Measurements from ENCODE around the gene ZNF722.

Gene ZNF722

DNA sequence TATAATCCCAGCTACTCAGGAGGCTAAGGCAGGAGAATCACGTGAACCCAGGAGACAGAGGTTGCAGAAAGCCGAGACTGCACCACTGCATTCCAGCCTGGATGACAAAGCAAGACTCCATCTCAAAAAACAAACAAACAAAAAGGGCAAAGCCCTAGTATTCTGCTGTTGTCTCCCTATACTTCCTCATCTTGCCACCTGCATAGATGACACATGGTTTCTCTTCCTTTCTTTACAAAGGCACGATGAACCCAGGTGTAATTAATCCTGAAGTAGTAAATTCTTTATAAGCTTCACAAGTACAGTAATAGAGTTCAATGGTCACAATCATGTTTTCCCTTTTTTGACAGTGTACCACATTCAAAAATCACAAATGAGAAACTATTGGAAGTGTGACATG lies 36.7 kb downstream of the ZNF722 start:
- no peak overlapping the region for H3K4me3 ChIP-seq (ENCODE audit: low read depth, low read length)
- H3K27me3 ChIP-seq (ENCODE audit: insufficient read depth, low read length): no peaks in the 10 kb centered on the region
- H3K9ac ChIP-seq (ENCODE audit: low read length): no peak overlapping the region
- no peak overlapping the region for H4K91ac ChIP-seq (ENCODE audit: low read depth, low read length)
- WGBS (ENCODE audit: extremely low coverage, insufficient coverage, insufficient read length): no CpG with 5 or more reads among the region's 3 CpGs
- no peak overlapping the region for H3K4me2 ChIP-seq (ENCODE audit: low read length)
- no peak overlapping the region for H3K23ac ChIP-seq (ENCODE audit: low read length)
- H3K18ac ChIP-seq (ENCODE audit: low read length): no peak overlapping the region
- H4K12ac ChIP-seq (ENCODE audit: low read depth, low read length): no peak overlapping the region
- no peaks in the 10 kb centered on the region for H3K79me1 ChIP-seq (ENCODE audit: low read length)
- no peaks in the 10 kb centered on the region for H3K36me3 ChIP-seq (ENCODE audit: control insufficient read depth in 1 of 2, insufficient read depth in 2 of 2, low read length in 2 of 2)
- H3K79me2 ChIP-seq (ENCODE audit: control insufficient read depth, insufficient read depth, low read length, poor library complexity): no peaks in the 10 kb centered on the region
- no peak overlapping the region for H3K4ac ChIP-seq (ENCODE audit: low read depth, low read length)
- H3K9me3 ChIP-seq (ENCODE audit: insufficient read depth, low read depth, low read length): peaks cover 30% of the 10 kb centered on the region
- H4K8ac ChIP-seq (ENCODE audit: low read depth, low read length): no peak overlapping the region
- no peak overlapping the region for H2AK5ac ChIP-seq (ENCODE audit: low read length)
- no peak overlapping the region for H2BK120ac ChIP-seq (ENCODE audit: insufficient read depth, low read length, poor library complexity)
- H3K4me1 ChIP-seq (ENCODE audit: control insufficient read depth in 1 of 2, insufficient read depth in 2 of 2, low read length in 2 of 2): no peaks in the 10 kb centered on the region
- no peak overlapping the region for H2BK5ac ChIP-seq (ENCODE audit: low read depth, low read length, poor library complexity)
- H2AFZ ChIP-seq (ENCODE audit: insufficient read depth, low read length, poor library complexity): no peak overlapping the region
- no peak overlapping the region for H2BK12ac ChIP-seq (ENCODE audit: low read length)
- H3K14ac ChIP-seq (ENCODE audit: low read length): no peak overlapping the region
- no peak overlapping the region for H3K27ac ChIP-seq (ENCODE audit: low read depth, low read length)
- DNase-seq: no peak

DNA sequence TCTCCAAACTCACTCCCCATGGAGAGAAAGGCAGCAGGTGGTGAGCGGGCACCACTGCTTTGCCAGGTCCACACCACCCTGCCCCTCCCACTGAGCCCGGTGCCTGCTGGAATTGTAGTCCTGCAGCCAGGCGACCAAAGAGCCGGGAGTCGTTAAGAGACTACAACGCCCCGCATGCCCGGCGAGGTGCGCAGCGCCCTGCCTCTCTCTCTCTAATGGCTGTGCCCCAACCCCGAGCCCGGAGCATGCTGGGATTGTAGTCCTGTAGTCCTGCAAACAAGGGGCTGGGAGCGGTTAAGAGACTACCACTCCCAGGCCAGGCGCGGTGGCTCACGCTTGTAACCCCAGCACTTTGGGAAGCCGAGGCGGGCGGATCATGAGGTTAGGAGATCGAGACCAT lies 38.4 kb downstream of the ZNF722 start:
- H3K36me3 ChIP-seq (ENCODE audit: control insufficient read depth in 1 of 2, insufficient read depth in 2 of 2, low read length in 2 of 2): no peaks in the 10 kb centered on the region
- H2AFZ ChIP-seq (ENCODE audit: insufficient read depth, low read length, poor library complexity): no peak overlapping the region
- no peaks in the 10 kb centered on the region for H3K79me1 ChIP-seq (ENCODE audit: low read length)
- no peak overlapping the region for H2AK5ac ChIP-seq (ENCODE audit: low read length)
- H3K79me2 ChIP-seq (ENCODE audit: control insufficient read depth, insufficient read depth, low read length, poor library complexity): no peaks in the 10 kb centered on the region
- no peak overlapping the region for H3K14ac ChIP-seq (ENCODE audit: low read length)
- H2BK5ac ChIP-seq (ENCODE audit: low read depth, low read length, poor library complexity): no peak overlapping the region
- H3K18ac ChIP-seq (ENCODE audit: low read length): no peak overlapping the region
- no peak overlapping the region for H3K4me3 ChIP-seq (ENCODE audit: low read depth, low read length)
- H3K4me1 ChIP-seq (ENCODE audit: control insufficient read depth in 1 of 2, insufficient read depth in 2 of 2, low read length in 2 of 2): no peaks in the 10 kb centered on the region
- no peak overlapping the region for H4K12ac ChIP-seq (ENCODE audit: low read depth, low read length)
- no peak overlapping the region for H2BK12ac ChIP-seq (ENCODE audit: low read length)
- H3K23ac ChIP-seq (ENCODE audit: low read length): no peak overlapping the region
- no peak overlapping the region for H4K91ac ChIP-seq (ENCODE audit: low read depth, low read length)
- no peak overlapping the region for H3K27ac ChIP-seq (ENCODE audit: low read depth, low read length)
- DNase-seq: no peak
- no peak overlapping the region for H2BK120ac ChIP-seq (ENCODE audit: insufficient read depth, low read length, poor library complexity)
- no CpG with 5 or more reads among the region's 21 CpGs for WGBS (ENCODE audit: extremely low coverage, insufficient coverage, insufficient read length)
- no peak overlapping the region for H3K9ac ChIP-seq (ENCODE audit: low read length)
- H3K9me3 ChIP-seq (ENCODE audit: insufficient read depth, low read depth, low read length): peaks cover 35% of the 10 kb centered on the region
- no peak overlapping the region for H3K4me2 ChIP-seq (ENCODE audit: low read length)
- H3K4ac ChIP-seq (ENCODE audit: low read depth, low read length): no peak overlapping the region
- no peaks in the 10 kb centered on the region for H3K27me3 ChIP-seq (ENCODE audit: insufficient read depth, low read length)
- H4K8ac ChIP-seq (ENCODE audit: low read depth, low read length): no peak overlapping the region

GRCh38 chr7:64045301-64046040 lies 46.8 kb downstream of the ZNF722 start, which contains the start of gene ZNF727:
ZNF727 (plus strand) TSS chr7:64045434; CDS start chr7:64045622, 188 bp downstream.
- whole genome bisulfite sequencing (ENCODE audit: extremely low coverage, insufficient coverage, insufficient read length): no CpG with 5 or more reads among the region's 33 CpGs
- Histone ChIP-seq H3K79me1 (ENCODE audit: low read length) (no peaks in the 10 kb centered on the region), H2BK5ac (ENCODE audit: low read depth, low read length, poor library complexity) (no peak within 1 kb of the TSS), H2BK120ac (ENCODE audit: insufficient read depth, low read length, poor library complexity) (no peak within 1 kb of the TSS), H3K14ac (ENCODE audit: low read length) (no peak within 1 kb of the TSS), H4K91ac (ENCODE audit: low read depth, low read length) (no peak within 1 kb of the TSS), H3K4me3 (ENCODE audit: low read depth, low read length) (no peak within 1 kb of the TSS), H3K4me2 (ENCODE audit: low read length) (no peak within 1 kb of the TSS), H3K36me3 (ENCODE audit: control insufficient read depth in 1 of 2, insufficient read depth in 2 of 2, low read length in 2 of 2) (no peaks in the 10 kb centered on the region), H3K18ac (ENCODE audit: low read length) (no peak within 1 kb of the TSS), H3K23ac (ENCODE audit: low read length) (no peak within 1 kb of the TSS), H4K8ac (ENCODE audit: low read depth, low read length) (no peak within 1 kb of the TSS), H3K4ac (ENCODE audit: low read depth, low read length) (no peak within 1 kb of the TSS), H3K4me1 (ENCODE audit: control insufficient read depth in 1 of 2, insufficient read depth in 2 of 2, low read length in 2 of 2) (no peaks in the 10 kb centered on the region), H3K27me3 (ENCODE audit: insufficient read depth, low read length) (no peaks in the 10 kb centered on the region), H3K9me3 (ENCODE audit: insufficient read depth, low read depth, low read length) (peaks cover 38% of the 10 kb centered on the region), H2BK12ac (ENCODE audit: low read length) (no peak within 1 kb of the TSS), H2AFZ (ENCODE audit: insufficient read depth, low read length, poor library complexity) (no peak within 1 kb of the TSS), H2AK5ac (ENCODE audit: low read length) (no peak within 1 kb of the TSS), H4K12ac (ENCODE audit: low read depth, low read length) (no peak within 1 kb of the TSS), H3K79me2 (ENCODE audit: control insufficient read depth, insufficient read depth, low read length, poor library complexity) (no peaks in the 10 kb centered on the region), H3K9ac (ENCODE audit: low read length) (no peak within 1 kb of the TSS), H3K27ac (ENCODE audit: low read depth, low read length) (no peak within 1 kb of the TSS)
- DNase-seq: no peak

DNA sequence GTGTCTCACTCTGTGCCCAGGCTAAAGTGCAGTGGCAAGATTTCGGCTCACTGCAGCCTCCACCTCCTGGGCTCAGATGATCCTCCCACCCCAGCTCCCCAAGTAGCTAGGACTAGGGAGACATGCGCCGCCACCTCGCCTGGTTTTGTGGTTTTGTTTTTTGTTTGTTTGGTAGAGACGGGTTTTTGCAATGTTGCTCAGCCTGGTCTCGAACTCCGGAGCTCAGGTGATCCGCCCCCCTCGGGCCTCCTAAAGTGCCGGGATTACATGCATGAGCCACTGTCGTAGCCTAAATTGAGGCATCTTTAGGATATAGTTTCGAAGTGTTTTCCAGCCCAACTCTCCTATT lies 47.4 kb downstream of the ZNF722 start:
- H3K14ac ChIP-seq (ENCODE audit: low read length): no peak overlapping the region
- no peaks in the 10 kb centered on the region for H3K79me2 ChIP-seq (ENCODE audit: control insufficient read depth, insufficient read depth, low read length, poor library complexity)
- H3K27ac ChIP-seq (ENCODE audit: low read depth, low read length): no peak overlapping the region
- no peak overlapping the region for H4K12ac ChIP-seq (ENCODE audit: low read depth, low read length)
- no peak overlapping the region for H3K18ac ChIP-seq (ENCODE audit: low read length)
- H2BK120ac ChIP-seq (ENCODE audit: insufficient read depth, low read length, poor library complexity): no peak overlapping the region
- H3K27me3 ChIP-seq (ENCODE audit: insufficient read depth, low read length): no peaks in the 10 kb centered on the region
- H2AFZ ChIP-seq (ENCODE audit: insufficient read depth, low read length, poor library complexity): no peak overlapping the region
- no CpG with 5 or more reads among the region's 12 CpGs for WGBS (ENCODE audit: extremely low coverage, insufficient coverage, insufficient read length)
- no peak overlapping the region for H4K8ac ChIP-seq (ENCODE audit: low read depth, low read length)
- no peak overlapping the region for H3K9ac ChIP-seq (ENCODE audit: low read length)
- H3K79me1 ChIP-seq (ENCODE audit: low read length): no peaks in the 10 kb centered on the region
- H2AK5ac ChIP-seq (ENCODE audit: low read length): no peak overlapping the region
- H3K36me3 ChIP-seq (ENCODE audit: control insufficient read depth in 1 of 2, insufficient read depth in 2 of 2, low read length in 2 of 2): no peaks in the 10 kb centered on the region
- H3K23ac ChIP-seq (ENCODE audit: low read length): no peak overlapping the region
- H3K4me2 ChIP-seq (ENCODE audit: low read length): no peak overlapping the region
- H2BK5ac ChIP-seq (ENCODE audit: low read depth, low read length, poor library complexity): no peak overlapping the region
- DNase-seq: no peak
- H3K4me3 ChIP-seq (ENCODE audit: low read depth, low read length): no peak overlapping the region
- H3K4ac ChIP-seq (ENCODE audit: low read depth, low read length): no peak overlapping the region
- no peak overlapping the region for H4K91ac ChIP-seq (ENCODE audit: low read depth, low read length)
- H2BK12ac ChIP-seq (ENCODE audit: low read length): no peak overlapping the region
- no peaks in the 10 kb centered on the region for H3K4me1 ChIP-seq (ENCODE audit: control insufficient read depth in 1 of 2, insufficient read depth in 2 of 2, low read length in 2 of 2)
- peaks cover 38% of the 10 kb centered on the region for H3K9me3 ChIP-seq (ENCODE audit: insufficient read depth, low read depth, low read length)

All from trophoblast cell (in vitro differentiated cells and primary cell).